ENCODE measurements around the gene LHFPL2.

GRCh38 chr5:78537411-78537810 is 111.2 kb downstream of the LHFPL2 start:
- TF ChIP-seq FOXM1 (IDR thresholded peaks at IDR 0.05; ENCODE audit: borderline replicate concordance) (no peak), SP1 (IDR thresholded peaks at IDR 0.05) (no peak), CTBP1 (IDR thresholded peaks at IDR 0.05; ENCODE audit: borderline replicate concordance) (no peak), BHLHE40 (IDR thresholded peaks at IDR 0.05; ENCODE audit: borderline replicate concordance) (no peak), TARDBP (IDR thresholded peaks at IDR 0.05) (no peak), ZNF384 (IDR thresholded peaks at IDR 0.05) (no peak)
